Lung (tissue), 12 donors: Measurements from ENCODE around the gene CNGA1. TPM values are rescaled to one million over a fixed set of nuclear protein-coding genes. Genes with fewer than 3 reads are reported as not detected.

Experiments used
- ATAC-seq: fragments of 200-7000 bp; cut with Tn5 transposase; one replicate; pipeline ENCODE4 v1.9.1; 2020; ENCODE audit warnings: moderate number of reproducible peaks; ENCODE audit not compliant: insufficient read depth, low FRiP score
- DNase-seq, 3 donors: peaks; one replicate each; pipeline ENCODE4 v3.0.0-alpha.2; 2013 to 2017
- H3K27ac ChIP-seq, 2 donors: one replicate each; pipeline ENCODE4 v1.5.1; 2013; ENCODE audit warnings: mild to moderate bottlenecking in 2 of 2, moderate library complexity in 2 of 2, control low read depth in 1 of 2, inconsistent platforms in 1 of 2, low read depth in 1 of 2, low read length in 1 of 2
- H3K27me3 ChIP-seq, 3 donors: one replicate each; pipeline ENCODE4 v1.5.1; 2013; ENCODE audit warnings: low read length in 2 of 3; ENCODE audit not compliant: control insufficient read depth in 3 of 3, insufficient read depth in 3 of 3
- H3K36me3 ChIP-seq, 4 donors: one replicate each; pipeline ENCODE4 v1.5.1; 2013; ENCODE audit warnings: low read length in 4 of 4, mild to moderate bottlenecking in 1 of 4, moderate library complexity in 1 of 4; ENCODE audit not compliant: control insufficient read depth in 4 of 4, insufficient read depth in 4 of 4
- H3K4me1 ChIP-seq, 5 donors: one replicate each; pipeline ENCODE4 v1.5.1; 2013; ENCODE audit warnings: low read length in 5 of 5, mild to moderate bottlenecking in 2 of 5, moderate library complexity in 1 of 5; ENCODE audit not compliant: control insufficient read depth in 5 of 5, insufficient read depth in 5 of 5
- H3K4me3 ChIP-seq: one replicate; pipeline ENCODE4 v1.5.1; 2013; ENCODE audit warnings: mild to moderate bottlenecking, control low read depth, moderate library complexity
- H3K9ac ChIP-seq, 2 donors: one replicate each; pipeline ENCODE4 v1.5.1; 2013; ENCODE audit warnings: low read length in 2 of 2, control low read depth in 1 of 2; ENCODE audit not compliant: insufficient read depth in 1 of 2
- H3K9me3 ChIP-seq, 4 donors: one replicate each; pipeline ENCODE4 v1.5.1; 2013; ENCODE audit warnings: low read length in 3 of 4, mild to moderate bottlenecking in 1 of 4, moderate library complexity in 1 of 4; ENCODE audit not compliant: control insufficient read depth in 4 of 4, insufficient read depth in 3 of 4
- CTCF ChIP-seq: IDR thresholded peaks from 2 replicates; pipeline ENCODE4 v1.5.1; 2012; ENCODE audit warnings: mild to moderate bottlenecking; ENCODE audit errors: control extremely low read depth, extremely low read depth
- WGBS, 2 donors: extraction: QIAGEN DNeasy Blood & Tissue Kit; methylation state at CpG; one replicate each; pipeline ENCODE4 v1.1.7; 2013; 5-methylcytosine and 5-hydroxymethylcytosine counted together
- polyA plus RNA-seq, 2 donors: library from polyadenylated mRNA; stranded (reverse); fragments of 200-250 nt; gene quantifications; one replicate each; pipeline ENCODE4 v1.2.1, GENCODE V29; 2013
- total RNA-seq, 2 donors: library from RNA; depleted of rRNA in 1 of 2; stranded (reverse); fragments of >200 nt in 1 of 2; gene quantifications; one replicate each; pipeline ENCODE4 v1.2.1, GENCODE V29; 2014 to 2021
- donor health status: control.
- donor health status: control.
- donor health status: Bipolar disorder and iron deficiency.
- donor health status: healthy.
- donor health status: DM: yes; HTN: yes; CAD: no.

The CNGA1 gene
- total and polyA plus RNA-seq, 4 donors, result 0.06 to 0.48 (median 0.14) TPM

- no peak overlapping the region for H3K27ac ChIP-seq
- no peak for DNase-seq
- no peak overlapping the region for H3K4me3 ChIP-seq
- peaks cover 0 to 7% (median 0%) of the 10 kb centered on the region in 5 donors for H3K4me1 ChIP-seq
- TF ChIP-seq CTCF, result no peak
- no peak overlapping the region for H3K9ac ChIP-seq
- ATAC-seq, result no peak
- no peaks in the 10 kb centered on the region for H3K9me3 ChIP-seq
- H3K36me3 ChIP-seq, result no peaks in the 10 kb centered on the region
- peaks cover 0 to 3% (median 0%) of the 10 kb centered on the region in 3 donors for H3K27me3 ChIP-seq
- 56 to 78% methylated on average over 1 of the region's 1 CpG for WGBS, 2 donors
Observed at GRCh38 chr4:48047896-48048295, 31.4 kb upstream of the CNGA1 start.

- peaks cover 0 to 9% (median 0%) of the 10 kb centered on the region in 5 donors for H3K4me1 ChIP-seq
- H3K27ac ChIP-seq, result no peak overlapping the region
- H3K9ac ChIP-seq, result no peak overlapping the region
- ATAC-seq (no peak), DNase-seq (no peak)
- H3K27me3 ChIP-seq, result peaks cover 0 to 3% (median 0%) of the 10 kb centered on the region in 3 donors
- TF ChIP-seq CTCF, result no peak
- H3K9me3 ChIP-seq, result no peaks in the 10 kb centered on the region
- no peak overlapping the region for H3K4me3 ChIP-seq
- 17 to 25% methylated on average over 3 of the region's 3 CpGs for WGBS, 2 donors
- no peaks in the 10 kb centered on the region for H3K36me3 ChIP-seq
Observed at GRCh38 chr4:48047421-48047844, 31.0 kb upstream of the CNGA1 start.

- Histone ChIP-seq H3K27me3 (peaks cover 0 to 3% (median 0%) of the 10 kb centered on the region in 3 donors), H3K4me1 (peaks cover 0 to 9% (median 0%) of the 10 kb centered on the region in 5 donors), H3K9ac (no peak overlapping the region), H3K36me3 (no peaks in the 10 kb centered on the region), H3K27ac (no peak overlapping the region), H3K9me3 (no peaks in the 10 kb centered on the region), H3K4me3 (no peak overlapping the region)
- 46 to 54% methylated on average over 3 of the region's 3 CpGs for WGBS, 2 donors
- ATAC-seq (no peak), DNase-seq (no peak)
- no peak for TF ChIP-seq CTCF
Observed at GRCh38 chr4:48046059-48046458, 29.6 kb upstream of the CNGA1 start.

GRCh38 chr4:48044298-48044697 lies 27.8 kb upstream of the CNGA1 start:
- H3K9ac ChIP-seq, result no peak overlapping the region
- H3K4me1 ChIP-seq, result peaks cover 0 to 9% (median 0%) of the 10 kb centered on the region in 5 donors
- ATAC-seq (no peak), DNase-seq (no peak)
- no peaks in the 10 kb centered on the region for H3K9me3 ChIP-seq
- H3K27ac ChIP-seq, result no peak overlapping the region
- no peaks in the 10 kb centered on the region for H3K36me3 ChIP-seq
- 73 to 85% methylated on average over 2 of the region's 2 CpGs for WGBS, 2 donors
- no peak overlapping the region for H3K4me3 ChIP-seq
- no peak for TF ChIP-seq CTCF
- H3K27me3 ChIP-seq, result peaks cover 0 to 3% (median 0%) of the 10 kb centered on the region in 3 donors
